HG03378 (cell line): ENCODE data around the gene BATF.
A peak's percentile ranks its signal among the peaks of the same experiment; 100 is the strongest.
"Not testable (repeated sequence)": the region's sequence is repeated elsewhere in the genome, so short reads cannot be mapped to it uniquely, and the experiment has no call there.

Experiments
- ATAC-seq: cut with Tn5 transposase; IDR thresholded peaks from one replicate; pipeline ENCODE4 v1.9.1; 2021; ENCODE audit warnings: mild to moderate bottlenecking, moderate library complexity; ENCODE audit not compliant: unreplicated experiment

BATF gene

GRCh38 chr14:75522224-75522982 is at the start of gene BATF:
Gene BATF (plus strand): TSS chr14:75522469. CDS start chr14:75522683, 214 bp downstream.
- peak; percentile 45 for ATAC-seq

- ATAC-seq: not testable (repeated sequence)
Observed at GRCh38 chr14:75474127-75474526, 48.1 kb upstream of the BATF start.

GRCh38 chr14:75476274-75476995 is 45.8 kb upstream of the BATF start:
- no peak for ATAC-seq

- ATAC-seq: no peak
Observed at GRCh38 chr14:75477881-75478280, 44.4 kb upstream of the BATF start.

GRCh38 chr14:75479770-75480600 is 42.3 kb upstream of the BATF start:
- ATAC-seq: peak; percentile 71

- no peak for ATAC-seq
Observed at GRCh38 chr14:75482366-75482765, 39.9 kb upstream of the BATF start.

- no peak for ATAC-seq
Observed at GRCh38 chr14:75484711-75485429, 37.4 kb upstream of the BATF start.

- no peak for ATAC-seq
Observed at GRCh38 chr14:75486318-75486717, 36.0 kb upstream of the BATF start.

- peak; percentile 67 for ATAC-seq
Observed at GRCh38 chr14:75487155-75487671, 35.1 kb upstream of the BATF start.

GRCh38 chr14:75489480-75489837 is 32.8 kb upstream of the BATF start:
- no peak for ATAC-seq

GRCh38 chr14:75491376-75491978 is 30.8 kb upstream of the BATF start:
- ATAC-seq: no peak

GRCh38 chr14:75492832-75493591 is 29.3 kb upstream of the BATF start:
- ATAC-seq: no peak

GRCh38 chr14:75493592-75494087 is 28.6 kb upstream of the BATF start:
- ATAC-seq: no peak

- ATAC-seq: no peak
Observed at GRCh38 chr14:75494896-75495295, 27.4 kb upstream of the BATF start.

- no peak for ATAC-seq
Observed at GRCh38 chr14:75495399-75495798, 26.9 kb upstream of the BATF start.

- no peak for ATAC-seq
Observed at GRCh38 chr14:75495882-75496281, 26.4 kb upstream of the BATF start.

GRCh38 chr14:75496755-75497154 is 25.5 kb upstream of the BATF start:
- ATAC-seq: no peak

- no peak for ATAC-seq
Observed at GRCh38 chr14:75497191-75497590, 25.1 kb upstream of the BATF start.

GRCh38 chr14:75497701-75498100 is 24.6 kb upstream of the BATF start:
- no peak for ATAC-seq
